Activated T-helper 1 cell treated with Interleukin-2 at 50 U/mL for 16 hours (primary cell): ENCODE measurements around the gene POGK.

Experiments used
- DNase-seq: peaks from one replicate; pipeline ENCODE4 v3.0.0-alpha.2; 2020; ENCODE audit warnings: low read depth

POGK gene

GRCh38 chr1:166902279-166902678, 63.0 kb downstream of the POGK start:
- no peak for DNase-seq

DNA sequence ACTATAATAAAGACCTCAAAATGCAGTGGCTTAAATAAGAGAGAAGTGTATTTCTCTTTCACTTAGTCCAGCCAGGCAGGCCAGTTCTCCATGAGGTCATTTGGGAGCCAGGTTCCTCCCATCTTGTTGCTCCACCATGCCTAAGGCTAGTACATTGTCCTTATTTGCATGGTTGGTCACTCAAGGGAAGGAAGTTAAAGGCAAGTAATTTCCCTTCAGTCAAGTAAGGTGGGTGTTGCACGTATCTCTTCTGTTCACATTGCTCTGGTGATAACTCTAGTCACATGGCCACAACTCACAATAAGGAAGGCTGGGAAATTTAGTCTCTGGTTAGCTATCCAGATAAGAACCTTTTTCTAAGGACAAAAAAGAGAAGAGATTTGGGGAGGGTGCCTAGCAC, 64.0 kb downstream of the POGK start:
- no peak for DNase-seq

DNA sequence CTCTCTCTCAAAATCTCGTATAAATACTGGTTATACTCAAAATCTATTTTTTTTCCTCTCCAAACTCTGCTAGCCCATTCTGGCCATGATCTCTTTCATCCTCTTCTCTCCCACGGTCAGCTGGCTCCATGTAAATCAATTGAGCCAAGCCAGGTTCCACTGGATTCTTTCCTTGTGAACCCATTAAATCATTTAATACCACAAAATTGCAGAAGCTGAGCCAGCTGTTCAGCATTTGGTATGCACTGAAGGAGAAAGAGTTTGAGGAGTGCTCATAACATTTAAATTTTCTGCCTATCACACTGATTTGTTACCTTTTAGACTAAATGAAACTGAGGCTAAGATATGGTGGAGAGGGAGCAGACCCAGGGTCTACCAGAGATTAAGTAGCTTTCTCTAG, 65.9 kb downstream of the POGK start:
- no peak for DNase-seq

DNA sequence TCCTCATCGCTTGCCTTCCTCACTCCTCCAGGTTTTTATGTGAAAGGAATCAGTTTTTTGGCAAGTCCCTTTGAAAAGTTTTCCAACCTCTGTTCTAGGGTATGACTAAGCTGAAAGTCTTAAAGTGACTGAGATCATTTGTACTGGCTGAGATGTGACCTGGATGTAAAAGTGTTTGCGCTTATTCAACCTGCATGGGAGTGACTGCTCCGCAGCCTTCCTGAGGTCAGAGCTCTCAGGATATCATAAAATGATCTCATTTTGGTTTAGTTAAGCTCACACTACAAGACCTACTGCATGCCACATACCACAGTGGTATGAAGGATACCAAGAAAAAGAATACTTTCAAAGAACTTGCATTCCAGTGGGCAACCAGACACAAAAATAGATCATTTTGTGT, 66.6 kb downstream of the POGK start:
- no peak for DNase-seq
